GM18951 (cell line): ENCODE data around the gene ADAMTS7.

ENCODE experiments used
- POLR2A ChIP-seq: IDR thresholded peaks from 4 replicates; pipeline ENCODE4 v1.6.1; 2011; ENCODE audit warnings: mild to moderate bottlenecking; ENCODE audit not compliant: insufficient read length, insufficient read depth; ENCODE audit errors: extremely low read depth
- in situ Hi-C: fragments of 300-500 bp; cut with MboI; formaldehyde crosslinking; loops from one replicate; pipeline ENCODE4 v1.12.0; 2022; ENCODE audit warnings: low sequenced_read_pairs, mixed read lengths, inconsistent platforms; ENCODE audit not compliant: unreplicated experiment

ADAMTS7 gene

GRCh38 chr15:78717956-78718656 lies 93.2 kb downstream of the ADAMTS7 start:
- no peak for TF ChIP-seq POLR2A
- in situ Hi-C loops = no loop called here

DNA sequence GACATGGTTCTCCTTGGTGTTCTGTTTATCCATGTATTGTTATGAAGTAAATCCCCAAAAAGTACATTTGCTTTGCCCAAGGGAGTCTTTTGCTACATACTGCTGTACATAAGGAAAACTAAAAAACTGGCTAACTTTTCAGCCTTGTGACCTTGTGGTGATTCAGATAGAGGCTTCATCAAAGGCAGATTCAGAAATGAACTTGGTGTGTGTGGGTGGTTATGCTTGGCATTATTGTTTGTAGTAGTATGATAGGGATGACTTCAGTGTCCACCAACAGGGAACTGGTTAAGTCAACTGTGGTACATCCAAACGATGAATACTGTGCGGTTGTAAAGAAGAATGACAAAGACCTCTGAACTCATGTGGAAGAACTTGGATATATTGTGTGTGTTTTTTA lies 94.6 kb downstream of the ADAMTS7 start:
- in situ Hi-C loops = no loop called here
- TF ChIP-seq POLR2A = no peak

- no peak for TF ChIP-seq POLR2A
- in situ Hi-C loops = no loop called here
These were observed 95.3 kb downstream of the ADAMTS7 start for GRCh38 chr15:78715930-78716329.

- no peak for TF ChIP-seq POLR2A
- in situ Hi-C loops = no loop called here
These were observed 95.8 kb downstream of the ADAMTS7 start for GRCh38 chr15:78715434-78715833.

DNA sequence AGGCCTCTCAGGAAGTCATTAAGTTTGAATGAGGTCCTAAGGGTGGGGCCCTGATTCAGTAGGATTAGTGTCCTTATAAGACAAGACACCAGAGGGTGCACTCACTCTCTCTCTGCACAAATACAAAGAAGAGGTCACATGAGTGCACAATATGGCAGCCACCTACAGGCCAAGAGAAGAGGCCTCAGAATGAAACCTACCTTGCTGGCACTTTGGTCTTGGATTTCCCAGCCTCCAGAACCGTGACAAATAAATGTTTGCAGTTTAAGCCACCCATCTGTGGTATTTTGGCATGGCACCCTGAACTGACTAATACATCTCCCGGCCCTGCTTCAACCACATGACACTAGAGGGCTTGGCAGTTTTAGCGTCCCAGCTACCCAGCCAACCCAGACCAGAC lies 96.4 kb downstream of the ADAMTS7 start:
- in situ Hi-C loops = no loop called here
- no peak for TF ChIP-seq POLR2A

DNA sequence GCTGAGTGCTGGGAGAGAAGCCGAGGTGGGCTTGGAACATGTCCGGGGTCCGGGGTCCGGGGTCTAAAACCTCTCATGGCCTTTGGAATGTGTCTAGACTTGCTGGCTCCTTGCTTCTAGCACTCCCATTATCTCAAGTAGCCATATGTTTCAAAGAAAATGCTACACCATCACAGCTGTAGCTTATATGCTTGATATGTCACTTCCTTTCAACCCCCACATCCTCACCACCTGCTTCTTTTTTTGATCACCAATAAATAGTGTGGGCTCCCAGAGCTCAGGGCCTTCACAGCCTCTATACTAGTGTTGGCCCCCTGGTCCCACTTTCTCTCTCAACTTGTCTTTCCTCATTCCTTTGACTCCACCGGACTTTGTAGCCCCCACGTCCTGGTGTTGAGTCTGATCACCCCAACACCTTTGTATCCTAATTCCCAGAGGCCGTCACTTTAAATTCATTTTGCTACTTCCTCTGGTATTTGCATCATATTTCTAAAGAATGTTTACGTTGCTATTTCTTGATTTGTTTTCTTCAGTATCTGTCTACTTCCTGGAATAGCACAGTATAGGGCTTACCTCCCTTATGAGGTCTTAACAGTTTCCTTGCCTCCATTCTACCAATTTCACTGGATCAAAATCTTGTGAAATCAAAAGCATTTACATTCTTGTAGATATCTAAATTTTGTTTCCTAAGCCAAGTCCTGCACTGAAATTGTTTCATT lies 98.3 kb downstream of the ADAMTS7 start:
- TF ChIP-seq POLR2A = no peak
- in situ Hi-C loops = no loop called here

GRCh38 chr15:78711638-78712037 lies 99.6 kb downstream of the ADAMTS7 start:
- TF ChIP-seq POLR2A = no peak
- in situ Hi-C loops = no loop called here

- TF ChIP-seq POLR2A = no peak
- in situ Hi-C loops = no loop called here
These were observed 101.9 kb downstream of the ADAMTS7 start for GRCh38 chr15:78709263-78709882.
